Hematopoietic multipotent progenitor cell treated with erythropoietin and hydrocortisone succinate and interleukin-3 and kit ligand, for 15 days (in vitro differentiated cells): ENCODE measurements around the gene SLC16A1.
"Not testable (repeated sequence)": the region's sequence is repeated elsewhere in the genome, so short reads cannot be mapped to it uniquely, and the experiment has no call there.

Source experiments
- DNase-seq: peaks from one replicate; pipeline ENCODE4 v3.0.0-alpha.2; 2015; ENCODE audit warnings: low spot score

SLC16A1 gene

GRCh38 chr1:112971006-112971405 is 15.0 kb upstream of the SLC16A1 start:
- DNase-seq: no peak

DNA sequence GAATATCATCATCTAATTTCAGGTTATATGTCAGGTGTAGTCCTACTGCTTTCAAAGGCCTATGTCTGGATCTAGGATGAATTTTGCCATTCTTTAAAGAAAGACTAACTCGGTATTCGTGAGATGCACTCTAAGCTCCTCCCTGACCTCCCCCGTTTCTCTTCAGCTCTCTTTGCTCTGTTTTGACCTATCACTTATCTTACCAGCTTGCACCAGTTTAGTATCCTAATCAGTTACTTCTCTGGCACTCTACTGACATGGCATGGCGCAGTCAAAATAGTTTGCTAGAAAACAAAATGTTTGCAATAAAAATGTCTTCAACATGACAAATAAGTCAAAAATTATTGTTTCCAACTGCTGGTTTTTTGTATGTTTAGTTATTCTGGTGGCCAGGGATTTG is 8.4 kb upstream of the SLC16A1 start:
- no peak for DNase-seq

GRCh38 chr1:112961072-112961471 is 5.1 kb upstream of the SLC16A1 start:
- DNase-seq: no peak

DNA sequence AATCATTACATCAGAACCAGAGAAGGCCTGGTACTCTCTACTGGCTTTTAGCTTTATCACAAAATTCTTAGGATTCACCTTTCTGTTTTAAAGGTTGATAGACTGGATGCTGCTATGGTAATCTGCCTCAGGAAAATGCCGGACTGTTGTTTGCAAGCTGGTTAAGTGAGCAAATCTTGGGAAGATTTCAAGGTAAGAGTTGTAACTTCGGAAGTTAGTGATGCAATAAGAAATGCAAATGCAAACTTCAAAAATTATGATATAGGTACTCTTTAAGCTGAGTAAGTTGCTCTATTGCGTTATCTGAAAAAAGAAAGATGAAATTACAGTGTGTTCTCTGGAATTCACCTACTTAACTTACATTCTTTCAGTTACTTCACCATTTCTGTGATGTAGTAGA is 4.4 kb upstream of the SLC16A1 start:
- DNase-seq: no peak

- DNase-seq: not testable (repeated sequence)
Measured at GRCh38 chr1:112958236-112958635, 2.2 kb upstream of the SLC16A1 start.

GRCh38 chr1:112957133-112957812 is 1.3 kb upstream of the SLC16A1 start:
- DNase-seq: no peak

DNA sequence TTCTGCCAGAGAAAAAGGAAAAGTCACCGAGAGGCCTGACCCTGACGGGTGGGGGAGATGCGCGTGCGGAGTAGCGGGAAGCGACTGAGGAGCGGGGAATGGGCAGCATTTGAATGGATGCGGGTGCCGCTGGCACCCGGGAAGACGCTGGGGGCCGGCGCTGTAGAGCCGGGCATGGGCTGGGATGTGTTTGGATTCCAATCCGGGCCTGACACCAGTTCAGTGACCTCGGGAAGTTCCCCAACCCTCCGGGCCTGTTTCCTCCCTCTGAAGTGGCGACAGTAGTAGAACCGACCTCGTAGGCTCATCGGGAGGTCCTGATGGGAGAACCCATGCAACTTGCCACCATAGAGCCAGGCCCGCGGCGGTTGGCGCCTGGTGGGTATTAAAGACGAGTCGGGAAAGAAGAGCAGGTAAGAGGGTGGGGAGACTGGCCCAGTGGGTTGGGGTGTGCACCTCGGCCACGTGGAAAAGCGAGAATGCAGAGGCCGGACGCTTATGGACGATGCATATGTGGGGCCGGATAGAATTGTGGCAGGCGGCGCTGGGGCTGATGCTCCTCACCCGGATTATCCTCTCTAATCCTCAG is 642 bp upstream of the SLC16A1 start:
- DNase-seq: no peak

- DNase-seq: peak; percentile 48
Measured at GRCh38 chr1:112954945-112955772, 837 bp downstream of the SLC16A1 start.

- no peak for DNase-seq
Measured at GRCh38 chr1:112954017-112954650, 1.9 kb downstream of the SLC16A1 start.

- no peak for DNase-seq
Measured at GRCh38 chr1:112950426-112950825, 5.6 kb downstream of the SLC16A1 start.

GRCh38 chr1:112946683-112947082 is 9.3 kb downstream of the SLC16A1 start:
- DNase-seq: no peak

DNA sequence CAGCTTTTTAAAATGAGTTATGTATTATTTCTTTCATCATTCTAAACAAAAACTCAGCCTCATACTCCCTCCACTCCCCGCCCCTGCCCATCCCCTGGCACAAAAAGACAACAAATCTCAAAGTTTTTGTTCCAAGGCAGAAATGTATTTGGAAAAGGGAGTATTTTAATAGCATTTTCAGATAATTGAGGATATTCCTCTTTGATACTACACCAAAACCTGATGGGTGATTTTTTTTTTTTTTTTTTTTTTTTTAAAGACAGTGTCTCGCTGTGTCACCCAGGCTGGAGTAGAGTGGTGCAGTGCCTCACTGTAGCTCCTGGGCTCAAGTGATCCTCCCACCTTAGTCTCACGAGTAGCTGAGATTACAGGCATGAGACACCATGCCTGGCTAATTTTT is 16.2 kb downstream of the SLC16A1 start:
- DNase-seq: no peak

DNA sequence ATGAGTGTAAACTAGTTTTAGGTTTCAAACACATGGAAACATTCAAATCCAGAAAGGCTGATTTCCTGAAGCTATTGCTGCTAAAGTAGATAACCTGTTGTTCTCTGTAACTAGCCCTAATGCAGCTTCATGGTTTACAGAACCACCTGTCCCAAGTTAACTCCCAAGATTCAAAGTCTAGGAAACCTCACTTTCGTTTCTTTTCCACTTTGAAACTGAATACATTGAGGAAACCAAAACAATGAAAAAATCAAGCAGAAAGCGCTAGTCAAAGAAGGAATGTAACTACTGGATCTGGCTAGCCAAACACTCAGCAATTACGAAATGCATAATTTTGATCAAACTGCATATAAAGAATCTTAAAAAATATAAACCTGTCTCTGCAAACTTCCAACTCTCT is 17.8 kb downstream of the SLC16A1 start:
- no peak for DNase-seq

DNA sequence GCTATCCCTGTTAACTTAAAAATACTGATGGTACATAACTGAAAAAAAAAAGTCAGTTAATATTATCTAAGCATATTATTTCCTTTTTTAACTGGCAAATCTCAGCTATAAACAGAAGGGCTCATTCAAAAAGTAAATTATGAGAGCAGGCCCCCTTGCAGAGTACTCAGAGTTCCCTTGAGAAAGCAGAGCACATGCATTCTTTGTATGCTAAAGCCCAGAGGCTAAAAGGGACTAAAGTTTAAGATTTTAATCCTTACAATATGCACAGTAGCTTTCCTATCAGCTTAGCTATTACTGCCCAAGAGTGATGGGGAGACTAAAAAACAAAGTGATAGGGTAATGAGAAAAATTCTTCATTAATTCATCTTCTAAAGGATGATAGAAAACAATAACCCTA is 18.5 kb downstream of the SLC16A1 start:
- DNase-seq: no peak

DNA sequence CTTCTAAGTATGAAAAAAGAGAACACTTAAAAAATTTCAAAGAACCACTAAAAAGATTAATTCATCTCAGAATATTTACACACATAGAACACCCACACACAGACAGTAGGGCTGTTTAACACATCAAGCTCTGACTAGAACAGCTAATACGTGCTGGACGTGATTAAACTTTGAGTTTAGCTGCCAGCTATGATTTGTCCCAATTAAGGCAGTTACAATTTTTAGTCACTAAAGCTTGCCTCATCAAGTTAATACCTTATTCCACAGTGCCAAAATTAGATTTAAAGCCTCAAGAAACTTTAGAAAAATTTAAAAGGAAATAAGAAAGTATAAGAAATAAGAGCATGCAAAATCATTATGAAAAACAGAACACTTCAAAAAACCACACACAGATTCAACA is 18.9 kb downstream of the SLC16A1 start:
- no peak for DNase-seq

DNA sequence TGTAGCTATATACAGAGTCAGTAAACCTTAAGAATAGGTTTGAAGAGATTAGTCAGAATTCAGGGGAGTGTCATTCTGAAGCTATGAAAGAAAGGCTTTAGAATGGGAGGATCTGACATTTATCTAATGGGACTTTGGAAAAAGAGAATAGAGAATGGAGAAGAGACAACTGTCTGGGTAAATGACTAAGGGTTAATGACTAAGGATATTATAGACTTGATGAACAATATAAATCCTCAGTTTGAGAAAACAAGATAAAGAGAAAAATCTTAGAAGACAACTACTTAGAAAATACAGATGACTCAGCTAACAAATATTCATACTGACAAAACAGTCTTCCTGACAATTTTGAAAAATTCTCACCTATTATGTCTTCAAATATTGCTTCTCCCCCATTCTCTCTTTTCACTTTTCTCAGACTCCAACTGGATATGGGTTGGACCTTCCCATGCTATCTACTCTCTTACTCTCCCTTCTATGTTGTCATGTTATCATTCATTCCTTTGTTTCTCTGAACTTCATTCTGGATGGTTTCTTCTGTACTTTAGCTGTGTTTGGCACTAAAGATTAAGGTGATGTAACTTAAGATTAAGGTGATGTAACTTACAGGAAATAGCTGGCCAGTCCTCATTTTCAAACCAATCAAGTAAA is 20.4 kb downstream of the SLC16A1 start:
- DNase-seq: no peak

DNA sequence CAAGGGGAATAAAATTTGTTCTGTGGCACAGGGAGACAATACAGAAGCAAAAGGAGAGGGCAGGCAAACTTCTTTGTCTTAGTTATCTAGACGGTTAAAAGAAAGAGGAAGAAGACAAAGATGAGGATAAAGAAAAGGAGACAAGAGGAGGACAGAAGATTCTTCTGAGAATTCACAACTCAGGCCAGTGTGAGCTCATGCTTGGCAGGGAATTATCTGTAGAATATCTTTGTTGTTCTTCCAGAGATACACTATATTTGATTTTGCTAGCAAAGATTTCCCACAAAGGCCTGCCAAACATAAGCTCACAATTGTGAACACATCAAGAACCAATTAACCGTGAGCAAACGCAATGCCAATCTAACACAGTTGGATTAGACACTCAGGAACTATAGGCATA is 21.4 kb downstream of the SLC16A1 start:
- DNase-seq: no peak

GRCh38 chr1:112933820-112934571 is 22.0 kb downstream of the SLC16A1 start:
- DNase-seq: no peak

DNA sequence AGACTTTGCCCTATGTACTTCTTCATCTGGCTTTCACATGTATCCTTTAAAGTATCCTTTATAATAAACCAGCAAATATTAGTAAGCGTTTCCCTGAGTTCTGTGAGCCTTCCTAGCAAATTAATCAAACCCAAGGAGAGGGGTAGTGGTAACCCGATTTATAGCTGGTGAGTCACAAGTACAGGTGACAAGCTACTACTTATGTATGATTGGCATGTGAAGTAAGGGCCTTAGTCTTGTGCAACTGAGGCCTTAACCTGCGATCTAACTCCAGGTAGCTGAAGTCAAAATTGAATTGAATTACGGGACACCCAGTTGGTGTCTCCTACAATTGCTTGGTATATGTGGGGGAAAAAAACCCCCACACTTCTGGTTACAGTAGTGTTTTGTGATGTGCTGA is 26.0 kb downstream of the SLC16A1 start:
- no peak for DNase-seq

GRCh38 chr1:112927462-112927990 is 28.5 kb downstream of the SLC16A1 start:
- DNase-seq: no peak

GRCh38 chr1:112926858-112927257 is 29.1 kb downstream of the SLC16A1 start:
- no peak for DNase-seq
